ENCODE measurements around the gene TEK.

TEK gene

GRCh38 chr9:27165670-27166069, 56.6 kb downstream of the TEK start:
- DNase-seq (ENCODE audit: low read depth in 1 of 2, low spot score in 1 of 2): no peak
- TF ChIP-seq REST (IDR thresholded peaks at IDR 0.05; ENCODE audit: insufficient replicate concordance, low read depth) (no peak), SPI1 (IDR thresholded peaks at IDR 0.05; ENCODE audit: borderline replicate concordance, low read depth) (no peak), POLR2AphosphoS5 (IDR thresholded peaks at IDR 0.05; ENCODE audit: low read depth) (no peak), GABPA (IDR thresholded peaks at IDR 0.05; ENCODE audit: low read depth) (no peak), CTCF (IDR thresholded peaks at IDR 0.05; ENCODE audit: insufficient read depth, low read length) (no peak)
- H3K4me3 ChIP-seq (replicated peaks; ENCODE audit: insufficient read depth, low read length): no peak overlapping the region
- H3K27ac ChIP-seq (replicated peaks): no peak overlapping the region
- no peaks in the 10 kb centered on the region for H3K27me3 ChIP-seq (ENCODE audit: insufficient read depth, poor library complexity, severe bottlenecking)

GRCh38 chr9:27168496-27168895, 59.5 kb downstream of the TEK start:
- Histone ChIP-seq H3K27ac (replicated peaks) (no peak overlapping the region), H3K27me3 (ENCODE audit: insufficient read depth, poor library complexity, severe bottlenecking) (no peaks in the 10 kb centered on the region), H3K4me3 (replicated peaks; ENCODE audit: insufficient read depth, low read length) (no peak overlapping the region)
- TF ChIP-seq CTCF (IDR thresholded peaks at IDR 0.05; ENCODE audit: insufficient read depth, low read length): no peak
- no peak for TF ChIP-seq POLR2AphosphoS5 (IDR thresholded peaks at IDR 0.05; ENCODE audit: low read depth)
- TF ChIP-seq SPI1 (IDR thresholded peaks at IDR 0.05; ENCODE audit: borderline replicate concordance, low read depth): no peak
- TF ChIP-seq GABPA (IDR thresholded peaks at IDR 0.05; ENCODE audit: low read depth): no peak
- TF ChIP-seq REST (IDR thresholded peaks at IDR 0.05; ENCODE audit: insufficient replicate concordance, low read depth): no peak
- no peak for DNase-seq (ENCODE audit: low read depth in 1 of 2, low spot score in 1 of 2)

GRCh38 chr9:27168951-27169350, 59.9 kb downstream of the TEK start:
- H3K27me3 ChIP-seq (ENCODE audit: insufficient read depth, poor library complexity, severe bottlenecking): no peaks in the 10 kb centered on the region
- no peak overlapping the region for H3K4me3 ChIP-seq (replicated peaks; ENCODE audit: insufficient read depth, low read length)
- H3K27ac ChIP-seq (replicated peaks): no peak overlapping the region
- TF ChIP-seq SPI1 (IDR thresholded peaks at IDR 0.05; ENCODE audit: borderline replicate concordance, low read depth) (no peak), GABPA (IDR thresholded peaks at IDR 0.05; ENCODE audit: low read depth) (no peak), POLR2AphosphoS5 (IDR thresholded peaks at IDR 0.05; ENCODE audit: low read depth) (no peak), REST (IDR thresholded peaks at IDR 0.05; ENCODE audit: insufficient replicate concordance, low read depth) (no peak), CTCF (IDR thresholded peaks at IDR 0.05; ENCODE audit: insufficient read depth, low read length) (no peak)
- DNase-seq (ENCODE audit: low read depth in 1 of 2, low spot score in 1 of 2): no peak
